GM10847 (cell line): ENCODE results near the gene PTGR1.

Source experiments
- POLR2A ChIP-seq: IDR thresholded peaks from 2 replicates; pipeline ENCODE4 v1.6.1; 2011; ENCODE audit not compliant: insufficient read length; ENCODE audit errors: extremely low read depth

The PTGR1 gene

DNA sequence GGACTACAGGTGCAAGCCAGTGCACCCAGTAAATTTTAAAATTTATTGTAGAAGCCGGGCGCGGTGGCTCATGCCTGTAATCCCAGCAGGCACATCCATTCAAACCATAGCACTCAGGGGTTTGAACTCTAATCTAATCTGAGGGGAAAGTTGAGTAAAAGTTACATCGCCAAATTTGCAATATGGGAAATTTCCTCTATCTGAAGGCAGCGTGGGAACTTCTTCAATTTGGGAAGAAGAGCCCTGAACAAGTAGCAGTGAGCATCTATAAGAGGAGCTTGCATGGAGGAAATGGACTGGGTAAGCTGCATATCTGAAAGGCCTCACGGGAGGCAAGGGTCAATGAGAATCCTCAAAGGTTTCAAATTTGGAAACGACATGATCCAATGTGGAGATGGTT, 29.0 kb upstream of the PTGR1 start:
- TF ChIP-seq POLR2A: no peak

DNA sequence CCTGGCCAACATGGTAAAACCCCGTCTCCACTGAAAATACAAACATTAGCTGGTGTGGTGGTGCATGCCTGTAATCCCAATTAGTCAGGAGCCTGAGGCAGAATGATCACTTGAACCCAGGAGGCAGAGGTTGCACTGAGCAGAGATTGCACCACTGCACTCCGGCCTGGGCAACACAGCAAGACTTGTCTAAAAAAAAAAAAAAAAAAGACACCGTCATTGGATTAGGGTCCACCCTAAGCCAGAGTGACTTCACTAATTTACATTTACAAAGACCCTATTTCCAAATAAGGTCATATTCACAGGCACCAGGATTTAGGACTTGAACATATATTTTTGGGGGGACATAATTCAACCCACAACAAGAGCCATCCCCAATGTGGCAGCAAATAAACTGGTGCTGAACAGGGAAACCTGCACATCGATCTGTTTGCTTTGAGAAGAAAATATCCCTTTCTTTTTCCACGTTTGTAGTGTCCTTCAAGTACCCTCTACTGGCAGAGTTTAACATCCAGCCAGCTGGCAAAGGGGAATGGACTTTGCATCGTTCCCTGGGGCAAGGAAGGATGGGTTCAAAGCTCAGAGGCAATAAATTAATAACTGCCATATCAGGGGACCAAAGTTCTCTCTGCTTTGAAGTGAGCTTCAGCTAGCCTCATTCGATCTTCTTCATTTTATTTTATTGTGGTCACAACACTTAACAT, 28.0 kb upstream of the PTGR1 start:
- no peak for TF ChIP-seq POLR2A

DNA sequence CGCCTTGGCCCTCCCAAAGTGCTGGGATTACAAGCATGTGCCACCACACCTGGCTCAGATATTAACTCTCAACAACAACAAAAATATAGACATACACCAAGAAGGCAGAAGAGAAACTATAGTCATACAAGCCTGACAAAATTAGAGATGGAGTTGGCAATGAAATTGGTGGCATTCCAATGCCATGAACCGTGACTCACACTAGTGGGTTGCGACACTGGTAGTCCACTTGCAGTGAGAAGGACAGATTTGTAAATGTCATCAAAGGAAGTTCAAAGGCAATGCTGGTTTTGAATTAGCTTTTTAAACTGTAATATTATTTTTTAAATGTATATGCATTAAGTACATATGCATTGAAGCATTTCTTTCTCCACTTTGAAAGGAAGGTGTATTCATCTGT, 23.2 kb upstream of the PTGR1 start:
- TF ChIP-seq POLR2A: no peak

DNA sequence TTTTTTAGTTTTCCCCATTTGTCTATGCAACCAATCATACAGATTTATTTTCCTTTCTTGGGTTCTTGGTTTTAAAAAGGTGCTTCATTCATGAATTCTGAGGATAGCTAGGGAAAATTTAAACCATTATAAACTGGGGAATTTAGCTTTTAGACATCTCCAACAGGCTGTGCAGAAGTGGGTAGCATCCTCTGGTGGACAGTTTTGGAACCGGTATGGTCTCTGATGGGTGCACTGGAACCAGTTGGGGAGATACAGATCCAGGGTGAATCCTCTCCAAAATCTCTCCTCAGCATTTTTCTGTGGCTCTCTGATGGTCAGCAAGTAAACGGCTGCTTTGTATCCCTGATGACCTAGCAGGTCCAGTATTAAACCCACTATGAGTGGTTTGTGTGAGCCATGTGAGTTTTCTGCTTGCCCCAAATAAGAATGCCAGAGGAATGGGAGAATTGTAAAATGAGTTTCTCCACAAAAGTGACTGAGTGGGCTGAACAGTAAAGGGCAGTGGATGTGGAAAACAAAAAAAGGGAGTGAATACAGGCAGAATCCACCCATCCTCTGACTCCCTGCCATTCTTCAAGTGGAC, 22.5 kb upstream of the PTGR1 start:
- TF ChIP-seq POLR2A: no peak

DNA sequence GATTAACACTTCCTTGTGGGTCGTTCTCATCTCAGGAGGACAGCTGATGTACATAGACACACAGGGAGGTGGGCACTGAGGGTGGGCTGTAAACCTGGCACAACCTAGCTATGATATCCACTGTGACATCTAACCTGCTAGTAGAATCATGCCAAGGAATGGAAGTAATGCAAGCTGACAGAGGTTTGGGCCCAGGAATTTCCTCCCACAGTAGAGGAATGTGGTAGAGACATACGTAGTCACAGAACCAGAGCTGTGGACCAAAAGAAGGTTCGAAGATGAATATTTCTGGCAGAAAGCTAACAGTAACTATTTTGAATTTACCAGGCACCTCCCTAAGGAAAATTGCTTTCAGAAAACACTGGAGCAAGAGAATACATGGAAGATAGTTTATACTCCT, 16.5 kb upstream of the PTGR1 start:
- TF ChIP-seq POLR2A: no peak

DNA sequence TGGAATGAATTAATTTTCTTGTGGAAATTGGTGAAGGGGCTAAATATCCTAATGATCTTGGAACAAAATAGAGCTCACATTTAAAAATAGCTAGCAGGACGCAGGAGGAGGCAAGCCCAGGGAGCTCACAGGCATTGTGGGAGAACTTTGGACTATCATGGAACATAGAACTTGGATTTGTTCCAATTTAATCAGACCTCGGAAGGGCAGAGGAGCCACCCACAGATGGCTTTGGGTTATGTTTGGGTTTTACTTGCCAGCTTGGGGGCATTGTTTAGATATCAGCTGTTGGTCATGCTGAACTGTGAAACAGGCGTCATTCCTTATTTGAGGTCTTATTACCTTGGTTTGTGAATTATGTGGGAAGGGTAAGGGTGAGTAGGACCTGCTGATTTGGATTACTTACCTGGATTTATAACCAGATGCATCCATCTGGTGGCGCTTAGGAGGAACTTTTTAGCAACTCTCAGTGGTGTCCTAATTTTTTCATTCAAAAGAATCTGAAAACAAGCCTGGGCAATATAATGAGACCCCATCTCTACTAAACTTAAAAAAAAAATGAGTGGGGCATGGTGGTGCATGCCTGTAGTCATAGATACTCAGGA, 14.1 kb upstream of the PTGR1 start:
- no peak for TF ChIP-seq POLR2A

DNA sequence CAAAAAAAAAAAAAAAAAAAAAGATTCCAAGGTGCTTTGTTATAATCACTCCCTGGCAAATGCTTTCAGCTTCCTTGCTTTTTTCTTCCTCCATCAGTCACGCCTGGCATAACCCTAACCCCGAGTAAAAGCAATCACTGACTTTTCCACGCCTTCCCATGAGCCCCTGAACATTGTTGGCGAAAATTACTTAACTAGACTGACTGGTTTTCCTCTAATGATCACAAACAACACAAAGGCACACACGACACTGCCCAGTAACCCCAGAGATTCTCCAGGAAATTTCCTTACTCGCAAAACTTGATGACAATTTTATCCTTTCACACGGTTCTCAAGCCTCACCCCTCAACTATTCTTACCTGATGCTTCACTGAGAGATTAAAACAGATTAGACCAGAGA, 11.4 kb upstream of the PTGR1 start:
- TF ChIP-seq POLR2A: no peak

DNA sequence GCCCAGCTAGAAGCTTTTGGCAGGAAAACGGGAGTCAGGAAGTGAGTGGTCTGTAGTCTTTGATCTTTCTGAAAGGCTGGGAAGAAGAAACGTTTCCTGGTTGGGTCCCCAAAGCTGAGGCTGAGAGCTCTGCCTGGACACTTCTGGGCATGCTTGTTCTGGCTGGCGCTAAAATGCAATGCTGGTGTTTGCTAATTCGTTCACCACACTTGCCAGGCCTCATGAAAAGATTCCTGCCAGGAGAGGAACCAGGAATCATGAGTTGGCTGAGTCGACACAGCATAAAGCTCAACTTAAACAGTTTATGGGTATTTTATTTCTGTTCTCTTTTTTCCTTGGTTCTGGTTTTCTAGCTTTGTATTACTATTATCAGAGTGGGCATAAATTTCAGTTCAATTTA, 10.7 kb upstream of the PTGR1 start:
- TF ChIP-seq POLR2A: no peak

DNA sequence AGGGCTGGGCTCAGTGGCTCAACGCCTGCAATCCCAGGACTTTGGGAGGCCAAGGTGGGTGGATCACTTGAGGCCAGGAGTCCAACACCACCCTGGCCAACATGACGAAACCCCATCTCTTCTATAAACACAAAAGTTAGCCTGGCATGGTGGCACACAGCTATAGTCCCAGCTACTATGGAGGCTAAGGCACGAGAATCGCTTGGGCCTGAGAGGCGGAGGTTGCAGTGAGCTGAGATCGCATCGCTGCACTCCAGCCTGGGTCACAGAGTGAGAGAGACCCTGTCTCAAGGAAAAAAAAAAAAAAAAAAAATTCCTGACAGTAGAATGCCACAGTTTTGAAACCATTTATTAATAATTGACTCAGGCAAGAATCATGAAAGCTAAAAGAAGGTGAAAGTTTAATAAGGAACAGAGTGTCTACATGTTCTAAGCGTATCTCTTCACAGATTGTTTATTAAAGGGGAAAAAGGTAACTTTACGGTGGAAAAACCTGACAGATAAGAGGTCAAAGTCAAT, 5.7 kb upstream of the PTGR1 start:
- no peak for TF ChIP-seq POLR2A

DNA sequence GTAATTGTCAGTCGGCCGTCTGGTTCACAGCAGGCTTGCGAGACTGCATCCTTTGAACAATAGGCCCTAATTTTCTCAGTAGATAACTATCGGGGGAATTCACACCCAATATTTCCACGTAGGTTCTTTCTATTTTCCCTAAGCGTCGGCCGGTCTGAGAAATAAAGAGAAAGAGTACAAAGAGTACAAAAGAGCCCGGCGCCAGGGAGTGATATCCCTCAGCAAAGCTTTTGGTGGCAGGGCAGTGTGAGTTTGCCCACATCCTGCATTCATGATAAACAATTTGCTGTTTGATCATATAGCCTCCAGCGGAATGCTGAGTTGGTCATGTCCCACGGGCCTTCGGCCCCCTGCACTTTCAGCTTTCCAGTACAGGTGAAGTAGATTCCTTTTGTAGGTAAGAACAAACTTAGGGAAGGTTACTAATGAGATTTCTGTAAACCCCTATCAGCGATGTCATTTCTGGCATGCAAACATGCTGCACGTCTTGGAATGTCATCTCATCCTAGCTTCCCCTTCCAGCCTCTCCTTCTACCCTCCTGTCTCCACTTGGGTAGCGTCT, 4.7 kb upstream of the PTGR1 start:
- TF ChIP-seq POLR2A: no peak

DNA sequence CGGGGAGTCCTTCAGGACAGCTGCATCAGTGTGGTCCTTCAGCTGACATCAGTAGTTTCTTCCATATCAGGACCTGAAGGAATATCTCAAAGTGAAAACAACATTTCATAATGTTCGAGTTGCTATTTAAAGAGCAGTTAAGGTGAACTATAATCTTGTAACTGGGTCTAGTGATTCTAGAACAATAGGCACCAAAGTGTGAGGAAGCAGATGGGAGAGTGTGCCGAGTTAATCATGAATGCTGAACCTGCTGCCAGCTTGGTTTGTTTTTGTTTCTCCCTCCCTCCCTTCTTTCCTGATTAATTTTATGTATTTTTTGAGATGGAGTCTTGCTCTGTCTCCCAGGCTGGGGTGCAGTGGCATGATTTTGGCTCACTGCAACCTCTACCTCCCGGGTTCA, 3.6 kb upstream of the PTGR1 start:
- no peak for TF ChIP-seq POLR2A

DNA sequence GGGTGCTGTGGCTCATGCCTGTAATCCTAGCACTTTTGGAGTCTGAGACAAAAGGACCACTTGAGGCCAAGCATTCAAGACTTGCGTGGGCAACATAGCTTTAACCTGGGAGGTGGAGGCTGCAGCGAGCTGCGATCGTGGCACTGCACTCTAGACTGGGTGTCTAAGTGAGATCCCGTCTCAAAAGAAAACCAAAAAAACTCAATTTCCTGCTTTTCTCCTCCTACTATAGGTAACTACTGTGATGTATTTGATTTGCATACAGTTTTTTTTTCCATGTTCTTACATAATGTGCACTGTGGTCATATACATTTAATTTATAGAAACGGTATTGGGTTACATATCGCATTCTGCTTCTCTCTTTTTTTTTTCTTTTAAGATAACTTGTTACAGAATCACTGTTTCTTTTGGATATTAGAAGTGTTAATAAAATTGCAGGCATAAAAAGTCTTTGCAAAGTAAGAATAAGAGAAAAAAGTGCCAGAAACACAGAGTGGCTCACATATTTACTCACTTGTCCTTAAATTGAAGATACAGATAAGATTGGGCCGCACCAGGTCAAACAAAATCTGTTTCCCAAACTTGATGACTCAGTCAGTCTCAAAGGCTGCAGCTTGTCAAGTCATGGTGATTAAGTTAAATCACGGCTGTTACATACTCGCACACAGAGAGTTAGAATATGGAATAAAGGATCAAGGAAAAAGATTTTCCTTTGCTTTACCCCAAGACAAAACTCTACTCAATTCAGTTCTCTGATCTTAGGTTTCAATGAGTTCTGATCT, 2.0 kb upstream of the PTGR1 start:
- no peak for TF ChIP-seq POLR2A

DNA sequence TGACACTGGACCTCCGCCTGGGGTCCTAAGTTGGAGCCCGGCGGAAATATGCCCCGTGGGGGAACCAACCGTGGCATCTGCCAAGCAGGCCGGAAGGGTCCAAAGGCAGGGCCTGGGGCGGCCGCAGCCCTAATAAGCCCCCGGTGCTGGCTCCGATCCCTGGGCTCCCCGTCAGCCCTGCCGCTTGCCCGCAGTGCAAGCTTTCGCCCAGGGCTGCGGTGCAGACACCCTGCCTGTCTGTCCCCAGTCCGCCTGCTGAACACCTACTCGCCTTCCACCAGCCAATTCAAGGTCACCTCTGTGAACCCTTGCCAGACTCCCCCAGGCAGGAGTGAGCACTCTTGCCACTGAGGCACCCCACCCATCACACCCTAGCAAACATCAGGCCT, 502 bp upstream of the PTGR1 start:
- no peak for TF ChIP-seq POLR2A

DNA sequence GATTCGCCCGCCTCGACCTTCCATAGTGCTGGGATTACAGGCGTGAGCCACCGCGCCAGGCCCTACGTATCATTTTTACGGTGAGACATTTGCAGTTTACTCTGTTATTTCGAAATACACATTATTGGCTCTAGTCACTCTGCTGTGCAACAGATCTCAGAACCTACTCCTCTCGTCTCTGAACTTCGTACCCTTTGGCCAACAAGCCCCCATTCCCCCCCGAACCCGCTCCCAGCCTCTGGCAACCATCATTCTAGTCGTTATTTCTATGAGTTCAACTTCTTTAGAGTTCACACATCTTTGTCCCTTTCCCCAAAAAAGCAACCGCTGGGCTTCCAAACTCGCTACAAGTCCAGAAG, 735 bp downstream of the PTGR1 start:
- TF ChIP-seq POLR2A: no peak
